ENCODE data around the gene GNG4.

GNG4 gene

GRCh38 chr1:235588916-235589515 is 60.6 kb downstream of the GNG4 start:
- TF ChIP-seq PAX5 (IDR thresholded peaks at IDR 0.05; ENCODE audit: insufficient read depth, low read length, severe bottlenecking) (no peak), POLR2AphosphoS5 (IDR thresholded peaks at IDR 0.05; ENCODE audit: low read depth, low read length) (no peak), TAF1 (IDR thresholded peaks at IDR 0.05; ENCODE audit: low read depth, low read length) (no peak), SPI1 (IDR thresholded peaks at IDR 0.05; ENCODE audit: low read depth, low read length) (no peak), POLR2A (IDR thresholded peaks at IDR 0.05; ENCODE audit: low read depth, low read length) (no peak), POU2F2 (IDR thresholded peaks at IDR 0.05; ENCODE audit: low read depth, low read length) (no peak)
- no peak for FAIRE-seq
- DNase-seq (ENCODE audit: insufficient read length, low spot score) = no peak

- no peak for TF ChIP-seq POU2F2 (IDR thresholded peaks at IDR 0.05; ENCODE audit: low read depth, low read length)
- TF ChIP-seq PAX5 (IDR thresholded peaks at IDR 0.05; ENCODE audit: insufficient read depth, low read length, severe bottlenecking) = no peak
- no peak for TF ChIP-seq TAF1 (IDR thresholded peaks at IDR 0.05; ENCODE audit: low read depth, low read length)
- no peak for TF ChIP-seq SPI1 (IDR thresholded peaks at IDR 0.05; ENCODE audit: low read depth, low read length)
- TF ChIP-seq POLR2A (IDR thresholded peaks at IDR 0.05; ENCODE audit: low read depth, low read length) = no peak
- no peak for TF ChIP-seq POLR2AphosphoS5 (IDR thresholded peaks at IDR 0.05; ENCODE audit: low read depth, low read length)
- DNase-seq (ENCODE audit: insufficient read length, low spot score) = no peak
- no peak for FAIRE-seq
Measured at GRCh38 chr1:235588156-235588555, 61.4 kb downstream of the GNG4 start.

GRCh38 chr1:235586992-235587391 is 62.6 kb downstream of the GNG4 start:
- no peak for TF ChIP-seq POLR2A (IDR thresholded peaks at IDR 0.05; ENCODE audit: low read depth, low read length)
- no peak for TF ChIP-seq PAX5 (IDR thresholded peaks at IDR 0.05; ENCODE audit: insufficient read depth, low read length, severe bottlenecking)
- TF ChIP-seq TAF1 (IDR thresholded peaks at IDR 0.05; ENCODE audit: low read depth, low read length) = no peak
- no peak for TF ChIP-seq POLR2AphosphoS5 (IDR thresholded peaks at IDR 0.05; ENCODE audit: low read depth, low read length)
- no peak for TF ChIP-seq POU2F2 (IDR thresholded peaks at IDR 0.05; ENCODE audit: low read depth, low read length)
- TF ChIP-seq SPI1 (IDR thresholded peaks at IDR 0.05; ENCODE audit: low read depth, low read length) = no peak
- FAIRE-seq = no peak
- no peak for DNase-seq (ENCODE audit: insufficient read length, low spot score)

- DNase-seq (ENCODE audit: insufficient read length, low spot score) (no peak), FAIRE-seq (no peak)
- TF ChIP-seq POU2F2 (IDR thresholded peaks at IDR 0.05; ENCODE audit: low read depth, low read length) (no peak), POLR2AphosphoS5 (IDR thresholded peaks at IDR 0.05; ENCODE audit: low read depth, low read length) (no peak), PAX5 (IDR thresholded peaks at IDR 0.05; ENCODE audit: insufficient read depth, low read length, severe bottlenecking) (no peak), SPI1 (IDR thresholded peaks at IDR 0.05; ENCODE audit: low read depth, low read length) (no peak), TAF1 (IDR thresholded peaks at IDR 0.05; ENCODE audit: low read depth, low read length) (no peak), POLR2A (IDR thresholded peaks at IDR 0.05; ENCODE audit: low read depth, low read length) (no peak)
Measured at GRCh38 chr1:235586413-235586812, 63.2 kb downstream of the GNG4 start.

- no peak for TF ChIP-seq POLR2A (IDR thresholded peaks at IDR 0.05; ENCODE audit: low read depth, low read length)
- TF ChIP-seq POLR2AphosphoS5 (IDR thresholded peaks at IDR 0.05; ENCODE audit: low read depth, low read length) = no peak
- no peak for TF ChIP-seq PAX5 (IDR thresholded peaks at IDR 0.05; ENCODE audit: insufficient read depth, low read length, severe bottlenecking)
- no peak for TF ChIP-seq SPI1 (IDR thresholded peaks at IDR 0.05; ENCODE audit: low read depth, low read length)
- no peak for TF ChIP-seq TAF1 (IDR thresholded peaks at IDR 0.05; ENCODE audit: low read depth, low read length)
- TF ChIP-seq POU2F2 (IDR thresholded peaks at IDR 0.05; ENCODE audit: low read depth, low read length) = no peak
- DNase-seq (ENCODE audit: insufficient read length, low spot score) (no peak), FAIRE-seq (no peak)
Measured at GRCh38 chr1:235584973-235585372, 64.6 kb downstream of the GNG4 start.

GRCh38 chr1:235583511-235584001 is 66.0 kb downstream of the GNG4 start:
- FAIRE-seq (no peak), DNase-seq (ENCODE audit: insufficient read length, low spot score) (no peak)
- TF ChIP-seq POU2F2 (IDR thresholded peaks at IDR 0.05; ENCODE audit: low read depth, low read length) (no peak), SPI1 (IDR thresholded peaks at IDR 0.05; ENCODE audit: low read depth, low read length) (no peak), TAF1 (IDR thresholded peaks at IDR 0.05; ENCODE audit: low read depth, low read length) (no peak), POLR2AphosphoS5 (IDR thresholded peaks at IDR 0.05; ENCODE audit: low read depth, low read length) (no peak), POLR2A (IDR thresholded peaks at IDR 0.05; ENCODE audit: low read depth, low read length) (no peak), PAX5 (IDR thresholded peaks at IDR 0.05; ENCODE audit: insufficient read depth, low read length, severe bottlenecking) (no peak)

- FAIRE-seq = no peak
- TF ChIP-seq PAX5 (IDR thresholded peaks at IDR 0.05; ENCODE audit: insufficient read depth, low read length, severe bottlenecking) (no peak), POLR2AphosphoS5 (IDR thresholded peaks at IDR 0.05; ENCODE audit: low read depth, low read length) (no peak), SPI1 (IDR thresholded peaks at IDR 0.05; ENCODE audit: low read depth, low read length) (no peak), POU2F2 (IDR thresholded peaks at IDR 0.05; ENCODE audit: low read depth, low read length) (no peak), TAF1 (IDR thresholded peaks at IDR 0.05; ENCODE audit: low read depth, low read length) (no peak), POLR2A (IDR thresholded peaks at IDR 0.05; ENCODE audit: low read depth, low read length) (no peak)
- no peak for DNase-seq (ENCODE audit: insufficient read length, low spot score)
Measured at GRCh38 chr1:235582130-235582529, 67.5 kb downstream of the GNG4 start.

- TF ChIP-seq POU2F2 (IDR thresholded peaks at IDR 0.05; ENCODE audit: low read depth, low read length) = no peak
- no peak for TF ChIP-seq PAX5 (IDR thresholded peaks at IDR 0.05; ENCODE audit: insufficient read depth, low read length, severe bottlenecking)
- TF ChIP-seq TAF1 (IDR thresholded peaks at IDR 0.05; ENCODE audit: low read depth, low read length) = no peak
- TF ChIP-seq SPI1 (IDR thresholded peaks at IDR 0.05; ENCODE audit: low read depth, low read length) = no peak
- TF ChIP-seq POLR2A (IDR thresholded peaks at IDR 0.05; ENCODE audit: low read depth, low read length) = no peak
- no peak for TF ChIP-seq POLR2AphosphoS5 (IDR thresholded peaks at IDR 0.05; ENCODE audit: low read depth, low read length)
- no peak for DNase-seq (ENCODE audit: insufficient read length, low spot score)
- FAIRE-seq = no peak
Measured at GRCh38 chr1:235579891-235580290, 69.7 kb downstream of the GNG4 start.

- no peak for DNase-seq (ENCODE audit: insufficient read length, low spot score)
- FAIRE-seq = no peak
- TF ChIP-seq PAX5 (IDR thresholded peaks at IDR 0.05; ENCODE audit: insufficient read depth, low read length, severe bottlenecking) (no peak), TAF1 (IDR thresholded peaks at IDR 0.05; ENCODE audit: low read depth, low read length) (no peak), POLR2A (IDR thresholded peaks at IDR 0.05; ENCODE audit: low read depth, low read length) (no peak), SPI1 (IDR thresholded peaks at IDR 0.05; ENCODE audit: low read depth, low read length) (no peak), POLR2AphosphoS5 (IDR thresholded peaks at IDR 0.05; ENCODE audit: low read depth, low read length) (no peak), POU2F2 (IDR thresholded peaks at IDR 0.05; ENCODE audit: low read depth, low read length) (no peak)
Measured at GRCh38 chr1:235575597-235575996, 74.0 kb downstream of the GNG4 start.
